ENCODE results near the gene PROZ. TPM values are rescaled to one million over a fixed set of nuclear protein-coding genes. Genes with fewer than 3 reads are reported as not detected.
A peak's percentile ranks its signal among the peaks of the same experiment; 100 is the strongest.

Gene PROZ
- total RNA-seq, 2 experiments from 2014 or later = not detected

DNA sequence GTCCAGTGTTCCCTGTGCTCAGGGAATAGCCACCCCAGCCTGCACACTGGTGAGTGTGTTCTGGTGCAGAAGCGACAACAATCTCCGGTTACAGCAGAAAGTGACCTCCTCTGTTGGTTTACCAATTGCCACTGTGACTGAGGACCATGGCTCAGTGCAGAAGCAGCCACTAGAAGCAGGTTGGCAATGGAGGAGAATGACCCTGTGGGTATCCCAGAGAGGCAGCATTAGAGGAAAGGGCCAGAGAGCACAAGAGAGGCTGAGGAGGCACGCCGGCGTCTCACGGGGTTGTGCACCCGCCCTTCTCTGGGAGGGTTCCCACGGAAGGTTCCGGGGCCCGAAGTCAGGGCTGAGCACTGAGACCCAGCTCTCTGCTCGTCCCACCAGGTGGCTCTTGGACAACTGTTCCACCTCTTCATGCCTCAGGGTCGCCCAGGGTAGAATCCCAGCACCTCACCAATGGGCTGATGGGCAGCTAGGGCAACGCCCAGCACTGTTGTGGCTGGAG lies 14.0 kb downstream of the PROZ start:
- H3K9me3 Mint-ChIP-seq = no peaks in the 10 kb centered on the region
- H3K36me3 Mint-ChIP-seq = peaks cover 28% of the 10 kb centered on the region
- peak overlapping the region; percentile 21 for H3K27ac Mint-ChIP-seq
- POLR2A ChIA-PET = no interaction called here
- DNase-seq = no peak
- ATAC-seq (ENCODE audit: low read depth) = no peak
- no peak overlapping the region for H3K4me3 Mint-ChIP-seq
- H3K27me3 Mint-ChIP-seq = no peaks in the 10 kb centered on the region
- H3K4me1 Mint-ChIP-seq = peaks cover 3% of the 10 kb centered on the region

DNA sequence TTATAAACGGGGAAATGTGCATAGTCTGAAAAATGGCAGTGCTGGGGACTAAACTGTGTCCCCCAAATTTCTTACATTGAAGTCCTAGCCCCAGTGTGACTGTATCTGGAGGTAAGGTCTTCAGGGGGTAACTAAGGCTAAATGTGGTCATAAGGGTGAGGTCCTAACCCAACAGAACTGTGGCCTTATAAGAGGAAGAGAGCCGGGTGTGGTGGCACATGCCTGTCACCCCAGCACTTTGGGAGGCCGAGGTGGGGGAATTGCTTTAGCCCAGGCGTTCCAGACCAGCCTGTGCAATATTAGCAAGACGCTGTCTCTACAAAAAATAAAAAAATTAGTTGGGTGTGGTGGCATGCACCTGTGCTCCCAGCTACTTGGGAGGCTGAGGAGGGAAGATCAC lies 17.8 kb downstream of the PROZ start:
- peaks cover 27% of the 10 kb centered on the region for H3K36me3 Mint-ChIP-seq
- peaks cover 15% of the 10 kb centered on the region for H3K4me1 Mint-ChIP-seq
- ATAC-seq (ENCODE audit: low read depth) (no peak), DNase-seq (no peak)
- POLR2A ChIA-PET = no interaction called here
- no peaks in the 10 kb centered on the region for H3K27me3 Mint-ChIP-seq
- H3K27ac Mint-ChIP-seq = peak overlapping the region; percentile 63
- no peaks in the 10 kb centered on the region for H3K9me3 Mint-ChIP-seq
- no peak overlapping the region for H3K4me3 Mint-ChIP-seq

DNA sequence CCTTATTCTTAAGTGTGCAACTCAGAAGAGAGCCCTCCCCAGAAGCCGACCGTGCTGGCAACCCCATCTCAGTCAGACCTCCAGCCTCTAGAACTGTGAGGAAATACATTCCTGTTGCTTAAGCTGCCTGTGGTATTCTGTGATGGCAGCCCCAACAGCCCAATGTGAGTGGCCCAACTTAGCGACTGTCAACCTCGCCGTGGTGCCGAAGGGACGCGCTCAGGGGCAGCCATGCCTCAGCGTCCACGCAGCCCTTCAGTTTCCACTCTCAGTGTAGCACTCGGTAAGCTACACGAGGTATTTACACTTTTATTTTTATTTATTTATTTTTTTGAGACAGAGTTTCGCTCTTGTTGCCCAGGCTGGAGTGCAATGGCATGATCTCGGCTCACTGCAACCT lies 18.4 kb downstream of the PROZ start:
- Mint-ChIP-seq H3K36me3 (peaks cover 28% of the 10 kb centered on the region), H3K4me1 (peaks cover 15% of the 10 kb centered on the region), H3K9me3 (no peaks in the 10 kb centered on the region), H3K27me3 (no peaks in the 10 kb centered on the region), H3K4me3 (no peak overlapping the region), H3K27ac (no peak overlapping the region)
- DNase-seq (no peak), ATAC-seq (ENCODE audit: low read depth) (no peak)
- POLR2A ChIA-PET = no interaction called here

DNA sequence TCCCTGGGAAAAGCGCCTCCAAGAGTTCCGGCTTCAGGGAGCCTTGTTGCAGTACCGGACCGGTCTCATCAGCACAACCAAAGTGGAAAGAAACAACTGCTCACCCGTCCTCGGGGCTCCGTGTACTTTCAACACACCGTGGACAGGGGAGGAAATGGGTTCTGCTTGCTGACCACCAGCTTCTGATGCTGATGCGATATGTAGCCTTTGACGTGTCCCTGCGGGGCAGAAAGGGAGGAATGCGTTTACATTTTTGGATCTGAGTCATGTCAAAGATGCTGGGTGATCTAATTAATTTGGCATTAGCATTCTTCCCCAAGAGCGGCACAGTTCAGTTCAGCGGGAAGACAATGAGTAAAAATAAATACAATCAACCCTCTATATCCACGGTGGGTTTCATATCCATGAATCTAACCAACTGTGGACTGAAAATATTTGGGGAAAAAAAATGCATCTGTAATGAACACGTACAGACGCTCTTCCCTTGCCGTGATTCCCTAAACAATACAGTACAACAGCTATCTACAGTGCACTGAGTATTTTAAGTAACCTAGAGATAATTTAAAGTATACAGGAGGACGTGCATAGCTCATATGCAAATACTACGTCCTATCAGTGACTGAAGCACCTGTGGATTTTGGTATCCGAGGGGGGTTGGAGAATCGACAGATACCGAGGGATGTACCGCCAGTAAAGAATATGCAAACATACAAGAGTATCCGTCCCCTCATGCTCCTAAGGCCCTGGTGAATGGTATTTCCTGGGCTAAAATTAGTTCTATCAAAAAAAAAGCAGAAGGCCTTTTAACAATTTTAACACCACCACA lies 19.8 kb downstream of the PROZ start:
- no peak overlapping the region for H3K4me3 Mint-ChIP-seq
- no peak for DNase-seq
- peaks cover 20% of the 10 kb centered on the region for H3K4me1 Mint-ChIP-seq
- no peaks in the 10 kb centered on the region for H3K27me3 Mint-ChIP-seq
- no peak for ATAC-seq (ENCODE audit: low read depth)
- no peak overlapping the region for H3K27ac Mint-ChIP-seq
- POLR2A ChIA-PET = no interaction called here
- H3K9me3 Mint-ChIP-seq = no peaks in the 10 kb centered on the region
- H3K36me3 Mint-ChIP-seq = peaks cover 36% of the 10 kb centered on the region

DNA sequence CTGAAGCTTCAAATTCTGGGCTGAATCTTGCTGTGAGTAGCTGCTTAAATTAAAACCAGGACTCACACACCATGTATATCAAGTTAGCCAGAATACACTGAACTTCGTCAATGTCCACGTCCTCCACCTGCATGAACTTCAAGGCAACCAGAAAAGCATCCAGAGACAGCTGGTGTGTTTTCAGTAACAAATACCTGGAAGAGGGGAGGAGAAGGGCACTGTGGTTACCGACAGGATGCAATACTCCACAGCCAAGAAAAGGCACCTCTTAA lies 20.4 kb downstream of the PROZ start:
- Mint-ChIP-seq H3K4me3 (no peak overlapping the region), H3K27ac (no peak overlapping the region), H3K36me3 (peaks cover 38% of the 10 kb centered on the region), H3K27me3 (no peaks in the 10 kb centered on the region), H3K9me3 (no peaks in the 10 kb centered on the region), H3K4me1 (peaks cover 26% of the 10 kb centered on the region)
- no peak for DNase-seq
- ATAC-seq (ENCODE audit: low read depth) = no peak
- POLR2A ChIA-PET = no interaction called here

DNA sequence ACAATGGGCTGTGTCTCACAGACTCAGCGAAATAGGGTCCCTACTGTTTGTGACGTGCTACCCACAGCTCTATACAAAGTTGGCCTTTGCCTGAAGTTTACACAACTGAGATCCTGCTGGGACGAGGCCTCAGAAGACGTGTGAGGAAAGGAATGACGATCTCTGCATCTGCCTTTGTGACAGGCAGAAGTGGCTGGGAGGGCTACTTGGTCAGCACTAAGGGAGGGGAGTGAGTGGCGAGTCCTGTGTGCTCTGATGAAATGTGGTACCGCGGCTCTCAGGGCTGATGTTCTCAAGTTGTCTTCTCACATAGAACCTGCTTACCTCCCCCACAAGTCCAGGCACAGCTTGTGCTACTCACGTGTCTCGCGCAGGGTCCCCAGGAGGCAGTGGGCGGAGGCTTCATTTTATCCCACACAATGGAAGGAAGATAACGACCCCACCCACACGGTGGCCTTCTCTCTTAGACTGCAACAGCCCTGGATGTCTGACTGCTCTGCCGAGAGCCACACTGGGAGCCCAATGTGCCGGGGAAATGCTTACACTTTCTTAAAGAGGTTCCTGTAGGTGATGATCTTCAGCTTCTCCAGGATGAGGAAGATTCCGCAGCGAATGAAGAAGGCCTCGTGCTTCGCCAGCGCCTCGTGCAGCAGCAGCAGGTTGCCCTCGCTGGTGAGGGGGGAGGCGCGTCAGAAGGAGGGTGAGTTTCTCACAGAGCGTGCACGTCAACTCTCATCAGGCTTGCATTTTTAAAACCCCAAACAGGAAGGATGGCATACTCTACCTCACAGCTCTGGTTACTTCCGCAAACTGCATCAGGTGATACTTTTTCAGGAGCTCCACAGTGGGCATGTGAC lies 21.2 kb downstream of the PROZ start:
- H3K9me3 Mint-ChIP-seq = no peaks in the 10 kb centered on the region
- peaks cover 33% of the 10 kb centered on the region for H3K36me3 Mint-ChIP-seq
- peak overlapping the region; percentile 66 for H3K27ac Mint-ChIP-seq
- DNase-seq (no peak), ATAC-seq (ENCODE audit: low read depth) (no peak)
- POLR2A ChIA-PET = interaction anchor here (0.6 kb wide), 1 partner anchor 102 kb away, joined by 3 read pairs; no protein-coding TSS in a partner anchor
- H3K27me3 Mint-ChIP-seq = no peaks in the 10 kb centered on the region
- no peak overlapping the region for H3K4me3 Mint-ChIP-seq
- peaks cover 26% of the 10 kb centered on the region for H3K4me1 Mint-ChIP-seq

DNA sequence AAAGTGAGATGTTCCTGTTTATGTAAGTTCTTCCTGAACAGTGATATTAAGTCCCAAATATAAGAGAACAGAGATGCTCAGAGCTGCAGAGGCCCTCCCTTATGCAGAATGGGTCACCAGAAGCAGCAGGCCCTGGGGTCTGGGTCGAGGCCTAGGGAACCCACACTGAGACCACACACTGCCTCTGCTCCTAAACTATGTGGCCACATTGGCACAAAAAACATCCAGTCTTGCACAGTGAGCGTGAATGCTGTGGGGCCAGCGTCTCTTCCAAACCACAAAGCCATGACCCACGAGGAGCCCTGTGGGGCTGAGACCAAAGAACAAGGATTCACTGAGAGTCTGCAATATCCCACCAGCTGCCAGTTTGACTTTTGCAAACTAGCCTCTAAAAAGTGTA lies 23.6 kb downstream of the PROZ start:
- peak overlapping the region; percentile 16 for H3K27ac Mint-ChIP-seq
- POLR2A ChIA-PET = no interaction called here
- H3K9me3 Mint-ChIP-seq = no peaks in the 10 kb centered on the region
- ATAC-seq (ENCODE audit: low read depth) (no peak), DNase-seq (no peak)
- H3K4me3 Mint-ChIP-seq = no peak overlapping the region
- no peaks in the 10 kb centered on the region for H3K27me3 Mint-ChIP-seq
- peaks cover 39% of the 10 kb centered on the region for H3K36me3 Mint-ChIP-seq
- peaks cover 35% of the 10 kb centered on the region for H3K4me1 Mint-ChIP-seq

DNA sequence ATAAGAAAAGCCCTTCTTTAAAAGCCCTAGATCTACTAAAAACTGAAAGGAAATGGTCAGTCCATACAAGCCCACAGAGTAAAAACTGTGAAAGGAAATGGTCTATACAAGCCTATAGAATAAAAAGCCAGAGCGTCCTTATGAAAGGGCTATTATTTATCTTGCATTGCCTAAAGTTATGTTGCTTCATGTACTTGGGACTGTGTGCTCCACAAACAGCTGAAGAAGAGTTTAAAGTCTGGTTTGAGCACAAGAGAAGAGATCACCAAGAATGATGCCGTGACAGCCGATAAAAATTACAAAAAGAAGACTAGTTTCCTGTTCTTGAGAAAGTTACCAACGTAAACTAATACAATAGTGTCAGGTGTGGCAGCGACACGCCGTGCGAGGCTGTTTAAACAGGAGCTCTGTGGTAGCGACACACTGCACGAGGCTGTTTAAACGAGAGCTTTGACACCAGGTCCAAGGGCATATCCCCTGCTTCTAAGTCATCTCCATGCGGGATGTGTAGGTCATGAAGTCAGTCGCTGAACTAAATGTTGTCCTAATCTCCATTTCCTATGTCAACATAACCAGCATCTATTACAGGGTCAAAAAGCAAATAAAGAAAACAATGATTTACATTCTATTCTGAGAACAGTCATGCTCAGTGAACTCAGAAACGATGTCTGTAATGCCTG lies 25.1 kb downstream of the PROZ start:
- no peaks in the 10 kb centered on the region for H3K9me3 Mint-ChIP-seq
- no peaks in the 10 kb centered on the region for H3K27me3 Mint-ChIP-seq
- ATAC-seq (ENCODE audit: low read depth) = no peak
- H3K4me3 Mint-ChIP-seq = no peak overlapping the region
- H3K36me3 Mint-ChIP-seq = peaks cover 48% of the 10 kb centered on the region
- POLR2A ChIA-PET = interaction anchor here (2.8 kb wide), 1 partner anchor 26 kb away, joined by 16 read pairs; the partner anchor contains the start of genes CUL4A and PCID2
- no peak for DNase-seq
- H3K27ac Mint-ChIP-seq = peak overlapping the region; percentile 9
- peaks cover 38% of the 10 kb centered on the region for H3K4me1 Mint-ChIP-seq

DNA sequence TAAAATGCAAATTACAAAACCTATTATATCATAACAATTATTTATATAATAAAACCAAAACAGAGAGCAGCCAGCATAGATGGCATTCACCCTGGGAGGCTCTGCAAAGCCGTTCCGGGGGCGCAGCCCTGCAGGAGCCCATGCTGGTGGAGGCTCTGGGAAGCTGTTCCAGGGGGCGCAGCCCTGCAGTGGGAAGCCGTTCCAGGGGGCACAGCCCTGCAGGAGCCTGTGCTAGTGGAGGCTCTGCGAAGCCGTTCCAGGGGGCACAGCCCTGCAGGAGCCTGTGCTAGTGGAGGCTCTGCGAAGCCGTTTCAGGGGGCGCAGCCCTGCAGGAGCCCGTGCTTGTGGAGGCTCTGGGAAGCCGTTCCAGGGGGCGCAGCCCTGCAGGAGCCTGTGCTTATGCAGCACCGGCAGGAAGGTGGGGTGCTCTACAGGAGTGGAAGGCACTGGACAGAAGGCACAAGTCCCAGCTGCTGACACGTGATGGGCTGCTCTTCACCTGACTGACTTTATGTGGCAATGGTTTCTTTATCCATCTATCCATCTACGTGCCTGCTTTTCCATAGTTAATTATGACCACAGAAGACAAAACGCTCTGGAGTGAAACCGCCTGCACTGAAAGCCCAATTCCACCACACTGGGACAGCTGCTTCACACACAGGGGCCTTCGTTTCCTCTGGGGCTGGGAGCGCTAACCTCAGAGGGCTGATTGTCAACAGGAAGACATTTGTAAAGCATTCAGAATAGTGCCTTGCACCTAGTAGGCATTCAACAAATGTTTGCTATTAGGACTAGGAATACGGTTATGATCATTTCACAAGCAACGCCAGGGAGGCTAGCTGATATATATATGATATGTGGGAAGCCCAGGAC lies 26.4 kb downstream of the PROZ start:
- H3K27ac Mint-ChIP-seq = peak overlapping the region; percentile 88
- H3K4me3 Mint-ChIP-seq = peak overlapping the region; percentile 76
- H3K36me3 Mint-ChIP-seq = peaks cover 50% of the 10 kb centered on the region
- peaks cover 36% of the 10 kb centered on the region for H3K4me1 Mint-ChIP-seq
- POLR2A ChIA-PET = interaction anchor here (2.8 kb wide), 1 partner anchor 24 kb away, joined by 16 read pairs; the partner anchor contains the start of genes CUL4A and PCID2
- H3K9me3 Mint-ChIP-seq = no peaks in the 10 kb centered on the region
- peak; percentile 37 for DNase-seq
- no peaks in the 10 kb centered on the region for H3K27me3 Mint-ChIP-seq
- ATAC-seq (ENCODE audit: low read depth) = peak; percentile 80

DNA sequence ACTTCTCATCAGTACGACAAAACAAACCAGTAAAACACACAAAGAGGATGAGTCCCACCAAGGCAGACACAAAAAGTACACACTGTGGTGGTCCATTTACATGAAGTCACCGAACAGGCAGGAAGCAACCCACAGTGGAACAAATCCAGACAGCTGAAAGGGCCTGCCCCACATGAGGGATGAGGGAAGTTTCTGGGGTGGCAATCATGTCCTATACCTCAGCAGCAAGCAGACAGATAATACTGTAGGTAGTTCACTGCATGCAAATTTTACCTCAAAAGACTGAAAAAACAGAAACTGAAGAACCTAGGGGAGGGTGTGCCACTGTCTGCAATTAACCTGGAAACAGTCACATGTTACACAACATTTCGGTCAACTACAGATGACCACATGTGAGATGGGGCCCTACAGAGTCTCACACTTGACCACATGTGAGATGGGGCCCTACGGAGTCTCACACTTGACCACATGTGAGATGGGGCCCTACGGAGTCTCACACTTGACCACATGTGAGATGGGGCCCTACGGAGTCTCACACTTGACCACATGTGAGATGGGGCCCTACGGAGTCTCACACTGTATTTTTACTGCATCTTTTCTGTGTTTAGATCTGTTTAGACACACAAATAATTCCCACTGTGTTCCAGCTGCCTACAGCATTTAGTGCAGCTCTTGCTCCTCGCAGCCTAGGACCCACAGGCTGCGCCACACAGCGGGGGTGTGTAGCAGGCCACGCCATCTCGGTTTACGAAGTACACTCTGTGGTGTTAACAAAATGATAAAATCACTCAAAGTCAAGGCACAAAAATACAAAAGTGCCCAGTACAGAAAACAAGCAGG lies 27.8 kb downstream of the PROZ start:
- Mint-ChIP-seq H3K27me3 (no peaks in the 10 kb centered on the region), H3K4me1 (peaks cover 33% of the 10 kb centered on the region), H3K36me3 (peaks cover 55% of the 10 kb centered on the region), H3K4me3 (no peak overlapping the region), H3K27ac (peak overlapping the region; percentile 66), H3K9me3 (no peaks in the 10 kb centered on the region)
- DNase-seq (no peak), ATAC-seq (ENCODE audit: low read depth) (peak; percentile 25)
- POLR2A ChIA-PET = interaction anchor here (2.8 kb wide), 1 partner anchor 23 kb away, joined by 16 read pairs; the partner anchor contains the start of genes CUL4A and PCID2

DNA sequence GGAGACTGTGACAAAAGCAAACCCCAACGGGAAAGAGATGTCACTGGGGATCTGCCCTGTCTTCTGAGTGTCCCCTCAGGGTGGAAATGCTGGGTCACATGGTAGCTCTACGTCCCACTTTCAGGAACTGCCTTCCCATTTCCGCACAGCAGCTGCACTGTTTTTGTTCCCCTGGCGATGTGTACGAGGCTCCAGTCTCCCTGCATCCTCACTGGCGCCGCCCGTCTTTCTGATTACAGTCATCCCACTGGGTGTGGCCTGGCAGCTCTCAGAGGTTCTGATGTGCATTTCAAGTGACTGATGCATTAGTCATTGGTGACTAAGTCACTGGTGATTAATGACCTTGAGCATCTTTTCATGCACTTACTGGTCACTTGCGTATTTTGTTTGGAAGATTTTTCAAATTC lies 28.8 kb downstream of the PROZ start:
- Mint-ChIP-seq H3K4me3 (no peak overlapping the region), H3K9me3 (no peaks in the 10 kb centered on the region), H3K36me3 (peaks cover 51% of the 10 kb centered on the region), H3K27ac (no peak overlapping the region), H3K4me1 (peaks cover 29% of the 10 kb centered on the region), H3K27me3 (no peaks in the 10 kb centered on the region)
- POLR2A ChIA-PET = interaction anchor here (1.1 kb wide), 1 partner anchor 22 kb away, joined by 3 read pairs; the partner anchor contains the start of genes CUL4A and PCID2
- ATAC-seq (ENCODE audit: low read depth) (no peak), DNase-seq (no peak)

All from activated naive CD8-positive, alpha-beta T cell treated with anti-CD3 and anti-CD28 coated beads, Interleukin-2, amount 10 ng/mL, durations not matched to agents 7 days and 5 days (primary cell).